ENCODE measurements around the gene HEMGN. TPM values are rescaled to one million over a fixed set of nuclear protein-coding genes. Genes with fewer than 3 reads are reported as not detected.

Gene HEMGN
- total and polyA plus RNA-seq, 2 experiments from 2014 or later, result not detected

DNA sequence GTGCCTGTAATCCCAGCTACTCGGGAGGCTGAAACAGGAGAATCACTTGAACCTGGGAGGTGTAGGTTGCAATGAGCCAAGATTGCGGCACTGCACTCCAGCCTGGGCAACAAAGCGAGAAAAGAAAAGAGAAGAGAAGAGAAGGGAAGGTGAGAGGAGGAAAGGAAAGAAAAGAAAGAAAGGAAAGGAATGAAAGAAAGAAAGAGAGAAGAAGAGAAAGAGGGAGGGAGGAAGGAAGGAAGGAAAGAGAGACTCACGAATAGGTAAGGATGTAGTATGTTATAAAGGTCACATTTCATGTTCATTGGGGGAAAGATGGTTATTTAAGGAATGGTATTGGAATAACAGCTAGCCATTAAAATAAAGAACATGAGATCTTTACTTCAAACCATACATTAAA is 34.8 kb upstream of the HEMGN start:
- Histone ChIP-seq H3K9me2 (replicated peaks; ENCODE audit: insufficient read depth) (no peaks in the 10 kb centered on the region), H2AFZ (no peak overlapping the region), H3K9me3 (ENCODE audit: low read depth) (no peaks in the 10 kb centered on the region), H3K79me2 (no peaks in the 10 kb centered on the region), H3K27ac (no peak overlapping the region), H3K27me3 (no peaks in the 10 kb centered on the region), H3K4me2 (no peak overlapping the region), H3K4me1 (ENCODE audit: insufficient read depth) (no peaks in the 10 kb centered on the region), H3K4me3 (no peak overlapping the region), H3K36me3 (replicated peaks; ENCODE audit: insufficient read depth, low read depth) (no peaks in the 10 kb centered on the region), H4K20me1 (ENCODE audit: insufficient read depth, poor library complexity, severe bottlenecking) (no peaks in the 10 kb centered on the region)
- TF ChIP-seq EZH2 (IDR thresholded peaks at IDR 0.05; ENCODE audit: borderline replicate concordance), result no peak
- WGBS (ENCODE audit: low lambda C conversion rate, missing lambda C conversion rate), result 84% methylated on average over 4 of the region's 4 CpGs
- DNase-seq (ENCODE audit: low spot score), result no peak

GRCh38 chr9:97970165-97970564 is 32.2 kb upstream of the HEMGN start:
- H3K27ac ChIP-seq, result no peak overlapping the region
- no peaks in the 10 kb centered on the region for H3K79me2 ChIP-seq
- no peak overlapping the region for H2AFZ ChIP-seq
- H4K20me1 ChIP-seq (ENCODE audit: insufficient read depth, poor library complexity, severe bottlenecking), result no peaks in the 10 kb centered on the region
- H3K36me3 ChIP-seq (replicated peaks; ENCODE audit: insufficient read depth, low read depth), result no peaks in the 10 kb centered on the region
- H3K9me2 ChIP-seq (replicated peaks; ENCODE audit: insufficient read depth), result no peaks in the 10 kb centered on the region
- no peaks in the 10 kb centered on the region for H3K9me3 ChIP-seq (ENCODE audit: low read depth)
- WGBS (ENCODE audit: low lambda C conversion rate, missing lambda C conversion rate), result 83% methylated on average over 7 of the region's 7 CpGs
- DNase-seq (ENCODE audit: low spot score), result no peak
- TF ChIP-seq EZH2 (IDR thresholded peaks at IDR 0.05; ENCODE audit: borderline replicate concordance), result no peak
- TF ChIP-seq CTCF (IDR thresholded peaks at IDR 0.05; ENCODE audit: poor library complexity), result no peak
- TF ChIP-seq EZH2phosphoT487 (IDR thresholded peaks at IDR 0.05; ENCODE audit: low read depth, severe bottlenecking, unreplicated experiment), result no peak
- no peak overlapping the region for H3K4me2 ChIP-seq
- no peaks in the 10 kb centered on the region for H3K4me1 ChIP-seq (ENCODE audit: insufficient read depth)
- H3K27me3 ChIP-seq, result no peaks in the 10 kb centered on the region
- no peak overlapping the region for H3K4me3 ChIP-seq

- Histone ChIP-seq H3K4me3 (no peak overlapping the region), H3K9me3 (ENCODE audit: low read depth) (no peaks in the 10 kb centered on the region), H3K27me3 (no peaks in the 10 kb centered on the region), H4K20me1 (ENCODE audit: insufficient read depth, poor library complexity, severe bottlenecking) (no peaks in the 10 kb centered on the region), H3K9me2 (replicated peaks; ENCODE audit: insufficient read depth) (no peaks in the 10 kb centered on the region), H3K4me2 (no peak overlapping the region), H3K36me3 (replicated peaks; ENCODE audit: insufficient read depth, low read depth) (no peaks in the 10 kb centered on the region), H3K4me1 (ENCODE audit: insufficient read depth) (no peaks in the 10 kb centered on the region), H2AFZ (no peak overlapping the region), H3K79me2 (no peaks in the 10 kb centered on the region), H3K27ac (no peak overlapping the region)
- WGBS (ENCODE audit: low lambda C conversion rate, missing lambda C conversion rate), result 78% methylated on average over 2 of the region's 2 CpGs
- no peak for DNase-seq (ENCODE audit: low spot score)
- TF ChIP-seq CTCF (IDR thresholded peaks at IDR 0.05; ENCODE audit: poor library complexity) (no peak), EZH2 (IDR thresholded peaks at IDR 0.05; ENCODE audit: borderline replicate concordance) (no peak), EZH2phosphoT487 (IDR thresholded peaks at IDR 0.05; ENCODE audit: low read depth, severe bottlenecking, unreplicated experiment) (no peak)
Observed at GRCh38 chr9:97969014-97969413, 31.0 kb upstream of the HEMGN start.

DNA sequence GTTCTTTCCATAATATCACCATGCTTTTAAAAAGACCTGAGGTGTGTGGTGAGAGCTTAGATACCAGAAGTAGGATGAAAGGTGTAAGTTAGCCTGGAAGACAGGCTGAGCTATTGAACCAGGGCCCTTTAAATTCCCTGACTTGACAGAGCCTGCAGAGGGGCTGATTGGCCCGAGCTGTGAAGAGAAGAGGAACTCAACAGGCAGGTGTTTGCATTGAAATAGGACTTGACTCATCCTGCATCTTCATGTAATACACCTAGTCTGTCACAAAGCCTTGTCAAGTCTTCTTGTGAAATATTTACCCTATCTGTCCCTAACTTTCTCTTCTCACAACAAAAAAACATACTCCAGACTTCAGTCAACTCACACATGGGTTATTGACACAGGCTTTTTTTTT is 28.5 kb upstream of the HEMGN start:
- TF ChIP-seq EZH2phosphoT487 (IDR thresholded peaks at IDR 0.05; ENCODE audit: low read depth, severe bottlenecking, unreplicated experiment), result no peak
- no peak for DNase-seq (ENCODE audit: low spot score)
- Histone ChIP-seq H3K4me1 (ENCODE audit: insufficient read depth) (no peaks in the 10 kb centered on the region), H3K27ac (no peak overlapping the region), H2AFZ (no peak overlapping the region), H3K79me2 (no peaks in the 10 kb centered on the region), H3K36me3 (replicated peaks; ENCODE audit: insufficient read depth, low read depth) (no peaks in the 10 kb centered on the region), H3K4me3 (no peak overlapping the region), H3K9me2 (replicated peaks; ENCODE audit: insufficient read depth) (no peaks in the 10 kb centered on the region), H3K27me3 (no peaks in the 10 kb centered on the region), H4K20me1 (ENCODE audit: insufficient read depth, poor library complexity, severe bottlenecking) (no peaks in the 10 kb centered on the region), H3K4me2 (no peak overlapping the region), H3K9me3 (ENCODE audit: low read depth) (no peaks in the 10 kb centered on the region)
- WGBS (ENCODE audit: low lambda C conversion rate, missing lambda C conversion rate), result 6% methylated on average over 1 of the region's 1 CpG

All from hepatocyte (in vitro differentiated cells).